Suppressor macrophage treated with lipopolysaccharide for 4 hours (primary cell): ENCODE measurements around the gene XPO4.

Source experiments
- DNase-seq: peaks from one replicate; pipeline ENCODE4 v3.0.0-alpha.2; 2020

XPO4 gene

DNA sequence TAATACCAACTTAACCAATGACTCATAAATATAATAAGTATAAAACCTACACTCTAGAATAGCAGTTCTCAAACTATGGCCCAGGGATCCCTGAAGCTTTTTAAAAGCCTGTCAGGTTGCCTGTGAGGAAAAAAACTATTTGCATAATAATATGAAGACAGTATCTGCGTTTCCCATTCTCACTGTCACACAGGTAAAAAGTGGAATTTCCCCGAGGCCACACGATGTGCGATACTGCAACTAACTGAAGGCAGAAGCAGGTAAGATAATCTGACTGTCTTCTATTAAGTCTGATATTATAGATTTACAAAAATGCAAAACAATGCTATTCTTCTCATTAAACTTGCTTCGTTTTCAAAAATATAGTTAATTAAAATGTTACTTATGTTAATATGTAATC lies 76.2 kb downstream of the XPO4 start:
- no peak for DNase-seq

DNA sequence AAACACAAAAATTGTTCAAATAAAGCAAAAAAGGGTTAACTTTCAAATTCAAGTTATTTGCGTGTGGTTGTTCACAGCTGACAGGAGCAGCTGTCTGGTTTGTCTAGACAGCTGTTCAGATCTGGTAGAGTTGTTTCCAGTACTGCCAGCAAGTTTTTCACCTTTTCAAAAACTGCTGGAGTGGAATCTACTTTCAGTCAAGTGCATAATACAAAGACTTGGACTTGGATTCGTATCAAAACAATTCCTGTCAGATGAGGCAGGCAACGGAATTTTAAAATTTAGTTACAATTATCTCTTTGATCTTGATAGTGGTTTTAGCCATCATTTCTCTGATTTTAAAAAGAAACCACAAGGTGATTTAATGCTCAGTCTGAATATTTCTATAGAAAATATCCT lies 77.1 kb downstream of the XPO4 start:
- no peak for DNase-seq

DNA sequence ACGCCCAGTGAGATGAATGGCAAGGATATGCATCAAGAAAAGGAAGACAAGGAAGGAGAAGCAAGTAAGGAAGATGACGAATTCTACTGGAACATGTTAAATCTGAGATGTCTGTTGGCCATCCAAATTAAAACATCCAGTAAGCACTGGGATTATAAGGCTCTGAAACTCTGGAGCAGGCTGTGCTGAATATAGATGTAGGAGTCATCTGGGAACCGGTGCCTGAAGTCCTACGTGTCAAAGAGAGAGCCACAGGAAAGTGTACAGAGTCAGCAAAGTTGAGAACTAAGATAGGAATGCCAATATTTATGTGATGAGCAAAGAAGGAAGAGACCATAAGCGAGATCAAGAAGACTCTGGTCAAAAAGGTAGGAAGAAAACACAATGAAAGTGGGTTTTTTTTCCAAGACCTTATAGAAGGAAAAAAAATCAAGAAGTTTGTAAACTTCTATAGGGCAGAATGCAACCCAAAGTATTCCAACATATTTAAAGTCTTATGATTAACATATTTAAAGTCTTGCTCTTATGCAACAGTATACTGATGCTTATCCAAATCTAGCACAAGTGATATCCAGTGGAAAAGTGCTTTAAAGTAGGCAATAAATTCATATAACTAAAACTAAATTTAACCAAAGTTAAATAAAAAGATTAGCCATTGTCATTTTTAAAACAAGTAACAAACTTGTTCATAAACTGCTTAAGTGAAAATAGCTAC lies 77.6 kb downstream of the XPO4 start:
- no peak for DNase-seq

GRCh38 chr13:20823071-20823470 lies 79.5 kb downstream of the XPO4 start:
- DNase-seq, result no peak

DNA sequence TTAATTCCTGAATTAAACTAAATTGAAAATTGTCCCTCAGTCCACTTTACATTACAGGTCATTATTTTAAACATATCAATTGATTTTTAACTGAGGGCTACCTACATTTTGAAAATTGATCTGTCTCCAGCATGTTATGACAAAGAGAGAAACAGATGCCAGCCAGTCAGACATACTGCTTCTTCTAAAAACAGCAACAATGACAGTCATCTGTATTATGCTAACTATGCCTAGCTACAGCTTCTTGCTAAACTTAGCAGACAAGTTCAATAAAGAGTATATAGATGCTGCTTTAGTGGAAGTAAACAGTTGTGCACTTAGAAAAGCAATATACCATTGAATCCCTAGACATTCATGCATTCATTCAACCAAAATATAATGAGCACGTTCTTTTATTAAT lies 80.1 kb downstream of the XPO4 start:
- no peak for DNase-seq

DNA sequence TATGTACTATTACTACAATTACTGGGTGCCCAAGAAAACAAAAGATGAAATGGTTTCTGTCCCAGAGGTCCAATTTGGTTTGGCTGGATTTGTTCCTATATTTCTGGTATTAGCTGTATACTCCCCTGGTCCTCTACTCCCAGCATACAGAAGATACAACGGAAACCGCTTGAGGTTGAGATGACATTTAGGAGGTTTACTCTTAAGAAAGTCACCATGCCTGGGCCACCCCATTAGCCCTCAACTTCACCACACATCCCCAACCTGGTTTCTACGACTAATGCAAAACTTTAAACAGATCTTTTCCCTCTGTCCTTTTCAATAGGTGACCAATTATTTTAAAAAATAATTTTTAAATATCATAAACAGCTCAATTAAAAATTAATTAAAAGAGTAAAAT lies 82.8 kb downstream of the XPO4 start:
- DNase-seq, result no peak

GRCh38 chr13:20815464-20815863 lies 87.1 kb downstream of the XPO4 start:
- DNase-seq, result no peak

DNA sequence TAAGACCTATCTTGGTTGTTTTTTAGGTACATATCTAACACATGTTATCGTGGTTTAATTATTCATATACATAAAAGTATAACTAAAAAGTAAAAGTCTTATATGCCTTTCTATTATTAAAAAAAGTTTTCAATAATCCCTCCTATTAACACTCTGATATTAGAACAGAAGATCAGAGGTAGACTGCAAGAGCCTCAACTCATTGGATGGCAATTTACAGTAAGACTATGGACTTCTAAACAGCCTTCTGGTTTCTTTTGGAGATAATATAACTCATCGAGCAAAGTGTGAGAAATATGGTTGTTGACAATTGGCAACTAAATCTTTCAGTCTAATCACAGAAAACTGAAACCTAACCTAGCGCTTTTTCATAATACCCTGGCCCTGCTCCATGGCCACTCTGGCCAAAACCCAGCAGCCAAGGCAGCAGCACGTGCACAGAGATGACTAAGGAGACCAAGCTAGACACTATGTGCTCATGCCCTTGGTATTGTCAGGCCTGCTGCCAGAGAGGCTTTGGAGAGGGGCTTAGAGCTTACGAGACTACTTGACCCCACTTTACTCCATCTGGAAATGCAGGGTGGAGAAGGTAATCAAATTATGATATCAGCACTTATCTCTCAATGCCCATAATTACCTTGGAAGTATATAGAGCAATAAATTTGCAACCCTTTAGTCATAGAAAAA lies 88.2 kb downstream of the XPO4 start:
- no peak for DNase-seq

- DNase-seq, result no peak
Measured at GRCh38 chr13:20812890-20813289, 89.7 kb downstream of the XPO4 start.

- no peak for DNase-seq
Measured at GRCh38 chr13:20810808-20811207, 91.7 kb downstream of the XPO4 start.

- no peak for DNase-seq
Measured at GRCh38 chr13:20808874-20809273, 93.7 kb downstream of the XPO4 start.

DNA sequence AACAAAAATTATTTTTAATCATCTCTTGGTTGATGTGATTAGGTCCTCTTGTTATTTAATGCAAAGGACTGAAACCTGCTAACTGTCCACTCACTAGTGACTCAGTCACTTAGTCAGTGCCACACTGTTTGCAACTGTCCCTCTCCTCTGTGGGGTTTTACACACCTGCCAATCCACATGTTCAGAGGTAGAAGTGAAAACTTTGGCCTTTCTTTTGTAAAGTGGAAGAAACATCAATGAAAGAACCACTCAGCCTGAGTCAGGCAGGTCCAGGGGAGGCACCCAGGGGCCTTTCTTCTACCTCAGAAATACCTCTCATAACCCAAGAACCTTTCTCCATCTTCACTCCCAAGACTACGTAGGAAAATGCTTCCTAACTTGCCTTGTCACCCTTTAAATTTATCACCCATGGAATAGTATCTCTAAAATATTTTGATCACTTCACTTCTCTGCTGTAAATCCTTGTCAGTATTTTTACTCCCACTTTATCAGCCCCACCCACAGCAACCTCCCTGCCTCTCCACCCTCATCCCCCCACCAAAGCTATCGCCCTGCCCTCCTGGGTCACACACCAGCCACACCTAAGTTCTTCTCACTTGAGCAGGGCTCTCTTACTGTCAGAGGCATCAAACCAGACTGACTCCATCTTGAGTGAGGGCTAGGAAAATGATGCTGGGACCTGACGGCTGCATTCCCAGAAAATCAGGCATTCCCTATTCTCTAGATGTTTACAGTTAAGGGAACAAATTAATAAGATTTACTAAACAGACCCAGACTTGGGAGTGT lies 99.2 kb downstream of the XPO4 start:
- no peak for DNase-seq

DNA sequence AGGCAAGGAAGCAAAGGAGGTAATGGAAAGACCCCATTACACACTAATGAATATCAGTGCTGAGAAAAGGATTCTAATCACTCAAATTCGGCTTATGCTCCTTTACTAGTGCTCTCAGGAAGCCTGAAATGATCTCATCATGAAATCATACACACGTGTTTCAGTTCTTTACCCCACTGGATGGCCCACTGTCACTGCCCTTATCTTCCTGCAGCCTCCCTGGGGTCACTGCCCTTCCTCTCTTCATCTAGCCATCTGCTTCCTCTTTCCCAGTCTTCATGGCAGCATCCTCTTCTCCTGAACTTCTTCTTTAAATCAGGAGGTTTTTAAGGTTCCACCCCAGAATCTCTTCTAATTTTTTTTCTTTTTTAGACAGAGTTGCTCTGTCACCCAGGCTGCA lies 100.8 kb downstream of the XPO4 start:
- peak; percentile 30 for DNase-seq

DNA sequence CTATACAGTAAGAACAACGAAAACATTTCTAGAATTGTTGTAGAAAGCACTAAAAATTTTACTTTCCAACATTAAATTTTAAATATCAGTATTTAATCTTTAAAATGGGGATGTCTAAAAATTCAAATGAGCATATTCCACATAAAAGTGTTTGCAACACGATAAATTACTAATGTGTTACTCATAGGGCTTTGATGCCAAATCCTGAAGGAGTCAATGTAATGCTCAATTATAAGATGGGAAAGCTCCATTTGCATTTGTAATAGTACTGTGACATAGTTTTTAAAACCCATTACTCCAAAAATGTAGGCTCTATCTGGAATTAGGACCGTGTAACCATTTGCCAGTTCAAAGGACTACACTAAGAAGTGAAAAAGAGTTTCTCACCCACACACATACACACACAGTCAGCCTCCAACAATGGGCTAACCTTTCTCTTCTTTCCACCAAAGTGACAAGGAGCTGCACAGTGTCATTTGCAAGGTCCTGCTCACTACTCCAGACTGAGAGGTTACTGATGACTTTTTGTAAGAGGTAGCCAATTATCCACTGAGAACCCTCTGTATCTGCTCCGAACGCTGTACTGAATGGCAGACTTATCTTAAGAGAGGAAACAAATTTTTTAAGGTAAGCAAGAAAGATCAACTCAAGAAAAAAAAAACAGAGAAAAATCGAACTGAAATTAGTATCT lies 102.7 kb downstream of the XPO4 start:
- DNase-seq, result no peak

- DNase-seq, result peak; percentile 38
Measured at GRCh38 chr13:20798027-20798426, 104.5 kb downstream of the XPO4 start.

GRCh38 chr13:20796791-20797508 lies 105.6 kb downstream of the XPO4 start:
- DNase-seq, result peak; percentile 20

GRCh38 chr13:20789665-20790064 lies 112.9 kb downstream of the XPO4 start:
- no peak for DNase-seq

- no peak for DNase-seq
Measured at GRCh38 chr13:20788312-20788711, 114.2 kb downstream of the XPO4 start.

- DNase-seq, result no peak
Measured at GRCh38 chr13:20787180-20787579, 115.4 kb downstream of the XPO4 start.

GRCh38 chr13:20782116-20782708 lies 120.3 kb downstream of the XPO4 start:
- DNase-seq, result no peak

DNA sequence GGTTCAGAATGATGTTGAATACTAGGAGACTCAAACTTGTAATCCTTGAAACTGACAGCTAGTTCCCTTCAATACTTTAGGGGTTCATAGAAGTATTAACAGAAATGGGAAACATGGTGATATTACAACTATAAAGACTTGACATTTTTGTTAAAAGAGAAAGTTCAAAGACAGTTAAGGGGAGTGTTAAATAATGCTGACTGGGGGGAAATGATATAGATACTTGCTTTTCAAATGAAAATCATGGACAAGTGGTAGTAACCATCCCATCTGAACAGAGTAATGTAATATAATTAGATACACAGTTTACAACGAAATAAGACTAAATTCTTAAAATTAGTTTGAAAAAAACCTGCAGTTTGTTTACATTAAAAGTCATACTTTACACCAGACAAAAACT lies 122.2 kb downstream of the XPO4 start:
- no peak for DNase-seq

- no peak for DNase-seq
Measured at GRCh38 chr13:20779405-20779804, 123.1 kb downstream of the XPO4 start.
